SK-N-MC (cell line): ENCODE measurements around the gene ONECUT3.

Experiments used
- DNase-seq: peaks from one replicate; pipeline ENCODE4 v3.0.0-alpha.2; 2011; ENCODE audit warnings: low read depth, low spot score
- H3K27ac ChIP-seq: fragments of 200-600 bp; sonication (generic); 2 replicates; pipeline ENCODE4 v1.5.1; 2016; ENCODE audit warnings: mixed run types
- H3K36me3 ChIP-seq: fragments of 200-600 bp; sonication (generic); 2 replicates; pipeline ENCODE4 v1.6.1; 2017; ENCODE audit warnings: antibody characterized with exemption, low read length, mixed read lengths; ENCODE audit not compliant: insufficient read depth
- H3K4me3 ChIP-seq: fragments of 200-600 bp; sonication (generic); 2 replicates; pipeline ENCODE4 v1.5.1; 2016
- H3K9ac ChIP-seq: fragments of 200-600 bp; sonication (generic); 2 replicates; pipeline ENCODE4 v1.8.0; 2017; ENCODE audit warnings: mixed run types, mixed read lengths; ENCODE audit not compliant: insufficient read length
- H3K9me3 ChIP-seq: fragments of 200-600 bp; sonication (generic); 2 replicates; pipeline ENCODE4 v1.6.1; 2017; ENCODE audit warnings: low read depth, mild to moderate bottlenecking, antibody characterized with exemption, low read length, moderate library complexity, mixed read lengths
- EZH2 ChIP-seq: fragments of 200-600 bp; sonication (generic); IDR thresholded peaks from one replicate; pipeline ENCODE4 v1.6.1; 2017; ENCODE audit warnings: antibody characterized with exemption
- FOXP2 ChIP-seq: optimal IDR thresholded peaks from 2 replicates; pipeline ENCODE3; 2011; ENCODE audit warnings: mild to moderate bottlenecking, moderate library complexity; ENCODE audit not compliant: insufficient read depth; ENCODE audit errors: extremely low read length, control extremely low read depth
- POLR2AphosphoS5 ChIP-seq: IDR thresholded peaks from 2 replicates; pipeline ENCODE4 v1.6.1; 2012; ENCODE audit warnings: mild to moderate bottlenecking, low read depth, low read length, borderline replicate concordance

Gene ONECUT3

DNA sequence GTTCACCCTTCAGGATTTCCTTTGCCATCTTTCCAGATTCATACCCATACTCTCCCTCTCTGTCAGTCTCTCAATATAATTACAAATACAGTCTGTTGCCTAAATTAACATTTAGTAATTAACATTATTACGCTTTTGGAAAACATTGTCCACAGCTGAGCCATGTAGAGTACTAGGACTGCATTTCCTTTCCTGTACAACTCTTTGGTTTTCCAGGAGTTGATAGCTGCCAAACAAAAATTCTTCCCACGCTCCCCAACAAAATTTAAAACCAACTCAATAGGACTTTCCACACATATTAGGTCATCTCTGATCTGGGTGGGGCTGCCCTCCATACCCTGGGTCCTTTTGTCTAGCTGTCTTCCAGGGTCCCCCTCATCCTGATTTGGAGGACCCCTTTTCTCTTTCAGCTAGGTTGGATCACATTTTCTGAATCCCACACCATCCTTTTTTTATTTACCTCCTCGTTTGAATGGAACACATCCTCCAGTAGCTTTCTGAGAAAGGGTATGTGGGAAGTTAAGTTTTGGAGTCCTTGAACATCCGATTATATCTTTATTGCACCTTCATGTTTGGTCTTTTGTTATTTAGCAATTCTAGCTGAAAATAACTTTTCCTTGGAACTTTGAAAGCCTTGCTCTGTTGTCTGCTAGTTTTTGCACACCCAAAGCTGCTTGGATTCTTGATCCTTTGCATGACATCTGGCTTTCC is 17.7 kb downstream of the ONECUT3 start:
- no peak overlapping the region for H3K4me3 ChIP-seq
- no peak for TF ChIP-seq POLR2AphosphoS5
- TF ChIP-seq EZH2 = no peak
- no peak for TF ChIP-seq FOXP2
- no peaks in the 10 kb centered on the region for H3K36me3 ChIP-seq
- no peak for DNase-seq
- no peak overlapping the region for H3K27ac ChIP-seq
- peaks cover 8% of the 10 kb centered on the region for H3K9me3 ChIP-seq
- H3K9ac ChIP-seq = no peak overlapping the region

DNA sequence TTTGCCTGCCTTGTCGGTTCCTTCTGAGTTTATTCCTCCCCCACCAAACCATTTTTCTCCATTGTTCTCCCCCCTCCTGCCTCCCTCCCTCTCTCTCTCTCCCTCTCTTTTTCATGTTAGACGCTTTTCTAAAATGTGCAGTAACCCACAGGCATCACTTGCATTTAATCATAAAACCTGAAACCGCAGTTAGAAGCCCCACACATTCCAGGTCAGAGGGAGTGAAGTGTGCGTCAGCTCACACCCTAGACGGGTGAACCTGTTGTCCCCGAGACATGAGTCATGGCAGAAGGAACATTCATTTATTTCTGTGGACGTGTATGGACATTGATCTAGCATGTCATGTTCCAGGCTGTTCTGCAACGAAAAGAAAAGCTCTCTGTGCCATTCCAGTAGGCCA is 19.9 kb downstream of the ONECUT3 start:
- H3K9me3 ChIP-seq = peaks cover 8% of the 10 kb centered on the region
- H3K4me3 ChIP-seq = no peak overlapping the region
- no peak for DNase-seq
- H3K9ac ChIP-seq = no peak overlapping the region
- no peak overlapping the region for H3K27ac ChIP-seq
- H3K36me3 ChIP-seq = no peaks in the 10 kb centered on the region
- TF ChIP-seq FOXP2 = no peak
- TF ChIP-seq EZH2 = no peak
- TF ChIP-seq POLR2AphosphoS5 = no peak

DNA sequence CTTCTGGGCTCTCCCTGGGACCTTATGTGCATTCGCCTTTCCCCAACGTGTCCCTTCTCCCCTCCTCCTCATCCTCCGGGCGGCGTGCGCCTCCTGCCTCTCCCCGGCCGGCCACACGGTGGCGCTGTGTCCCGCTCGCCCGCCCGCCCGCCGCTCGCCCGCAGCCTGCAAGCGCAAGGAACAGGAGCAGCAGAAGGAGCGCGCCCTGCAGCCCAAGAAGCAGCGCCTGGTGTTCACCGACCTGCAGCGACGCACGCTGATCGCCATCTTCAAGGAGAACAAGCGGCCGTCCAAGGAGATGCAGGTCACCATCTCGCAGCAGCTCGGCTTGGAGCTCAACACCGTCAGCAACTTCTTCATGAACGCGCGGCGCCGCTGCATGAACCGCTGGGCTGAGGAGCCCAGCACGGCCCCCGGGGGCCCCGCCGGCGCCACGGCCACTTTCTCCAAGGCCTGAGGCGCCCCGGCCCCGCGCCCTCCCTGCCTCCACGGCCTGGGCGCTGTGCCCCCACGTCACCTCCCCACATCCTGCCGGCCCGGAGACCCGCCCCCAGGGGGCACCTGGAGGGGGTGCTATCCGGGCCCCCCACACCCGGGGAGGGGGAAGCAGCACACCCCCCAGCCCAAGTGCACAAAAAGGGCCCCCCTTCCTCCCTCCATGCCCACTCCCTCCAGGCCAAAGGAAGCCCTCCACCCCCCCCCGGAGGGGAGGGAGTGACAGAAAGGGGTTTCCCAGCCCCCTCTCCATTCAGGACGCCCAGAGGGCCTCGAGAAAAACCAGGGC is 21.9 kb downstream of the ONECUT3 start:
- Histone ChIP-seq H3K4me3 (no peak overlapping the region), H3K27ac (no peak overlapping the region), H3K9ac (no peak overlapping the region), H3K36me3 (no peaks in the 10 kb centered on the region), H3K9me3 (peaks cover 8% of the 10 kb centered on the region)
- DNase-seq = no peak
- no peak for TF ChIP-seq FOXP2

DNA sequence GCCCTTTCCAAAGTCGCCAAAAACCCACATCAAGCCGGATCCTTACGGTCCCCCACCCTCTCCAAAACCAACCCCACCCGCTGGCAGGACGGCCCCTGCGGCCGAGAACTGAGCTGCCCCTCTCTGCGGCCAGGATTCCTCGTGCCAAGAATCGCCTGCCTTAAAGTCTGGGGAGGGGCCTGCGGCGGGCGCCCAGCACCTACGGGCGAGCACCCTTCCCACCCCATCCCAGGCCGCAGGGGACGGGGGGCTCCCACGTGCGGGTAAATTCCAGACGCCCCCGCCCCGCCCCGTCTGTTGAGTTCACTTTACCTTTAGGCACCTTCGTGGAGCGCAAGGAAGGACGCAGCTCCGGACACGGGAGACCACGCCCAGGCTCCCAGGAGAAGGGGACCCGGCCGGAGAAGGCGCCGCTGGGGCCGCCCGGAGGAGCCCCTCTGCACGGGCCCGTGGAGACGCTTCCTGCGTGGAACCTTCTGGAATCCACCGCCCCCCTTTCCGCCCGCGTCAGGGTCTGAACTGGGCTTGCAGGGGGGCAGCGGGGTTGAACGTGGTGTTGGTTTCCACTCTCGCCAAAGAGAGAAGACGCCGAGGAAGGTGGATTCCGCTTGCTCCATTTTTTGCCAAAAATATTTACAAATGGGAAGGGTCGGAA is 22.8 kb downstream of the ONECUT3 start:
- Histone ChIP-seq H3K27ac (no peak overlapping the region), H3K9ac (no peak overlapping the region), H3K36me3 (no peaks in the 10 kb centered on the region), H3K9me3 (peaks cover 6% of the 10 kb centered on the region), H3K4me3 (no peak overlapping the region)
- DNase-seq = no peak
- TF ChIP-seq FOXP2 (no peak), EZH2 (peak; percentile 80), POLR2AphosphoS5 (no peak)

DNA sequence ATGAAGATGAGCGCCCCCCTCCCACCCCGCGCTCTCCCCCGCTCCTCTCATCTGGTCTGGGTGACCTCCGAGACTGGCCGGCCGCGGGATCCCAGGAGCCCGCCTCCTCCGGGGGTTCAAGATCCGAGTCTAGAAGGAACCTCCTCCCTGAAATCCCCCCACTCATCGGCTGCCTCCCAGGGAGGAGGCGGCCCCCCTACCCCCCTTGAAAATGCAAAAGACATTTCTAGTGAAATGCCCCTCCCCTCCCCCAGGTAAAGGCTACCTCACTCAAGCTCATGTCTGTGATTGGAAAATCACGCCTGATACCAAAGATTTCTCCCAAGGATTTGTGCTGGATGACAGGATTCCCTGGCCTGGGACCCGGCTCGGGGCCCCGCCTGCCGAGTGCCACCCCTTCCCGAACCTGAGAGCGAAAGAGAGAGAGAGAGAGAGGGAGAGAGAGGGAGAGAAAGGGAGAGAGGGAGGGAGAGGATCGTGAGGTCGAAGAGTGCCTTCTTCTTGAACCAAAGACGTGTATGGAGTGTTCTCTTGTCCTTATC is 23.4 kb downstream of the ONECUT3 start:
- TF ChIP-seq EZH2 (no peak), FOXP2 (no peak), POLR2AphosphoS5 (no peak)
- H3K4me3 ChIP-seq = no peak overlapping the region

DNA sequence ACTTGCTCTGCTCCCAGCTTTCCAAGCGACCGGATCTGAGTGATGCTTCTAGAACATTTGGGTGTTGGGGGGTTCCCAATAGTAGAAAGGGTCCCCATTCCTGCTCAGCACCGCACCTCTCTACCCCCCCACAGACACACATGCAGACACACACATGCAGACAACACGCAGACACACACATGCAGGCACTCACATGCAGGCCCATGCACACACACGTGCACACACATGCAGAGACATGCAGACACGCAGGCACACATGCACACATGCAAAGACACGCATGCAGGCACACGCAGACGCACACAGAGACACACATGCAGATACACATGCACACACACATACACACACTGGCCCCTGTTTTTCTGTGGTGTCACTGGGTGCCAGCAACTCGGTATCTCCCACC is 23.8 kb downstream of the ONECUT3 start:
- TF ChIP-seq FOXP2 = no peak
- H3K36me3 ChIP-seq = no peaks in the 10 kb centered on the region
- no peak overlapping the region for H3K4me3 ChIP-seq
- H3K9me3 ChIP-seq = no peaks in the 10 kb centered on the region
- no peak for DNase-seq
- H3K27ac ChIP-seq = no peak overlapping the region
- H3K9ac ChIP-seq = no peak overlapping the region

More for the DNA sequence above, 23.4 kb downstream of the ONECUT3 start:
- no peak overlapping the region for H3K27ac ChIP-seq
- H3K9ac ChIP-seq = no peak overlapping the region
- no peak for DNase-seq
- no peaks in the 10 kb centered on the region for H3K36me3 ChIP-seq
- H3K9me3 ChIP-seq = no peaks in the 10 kb centered on the region

DNA sequence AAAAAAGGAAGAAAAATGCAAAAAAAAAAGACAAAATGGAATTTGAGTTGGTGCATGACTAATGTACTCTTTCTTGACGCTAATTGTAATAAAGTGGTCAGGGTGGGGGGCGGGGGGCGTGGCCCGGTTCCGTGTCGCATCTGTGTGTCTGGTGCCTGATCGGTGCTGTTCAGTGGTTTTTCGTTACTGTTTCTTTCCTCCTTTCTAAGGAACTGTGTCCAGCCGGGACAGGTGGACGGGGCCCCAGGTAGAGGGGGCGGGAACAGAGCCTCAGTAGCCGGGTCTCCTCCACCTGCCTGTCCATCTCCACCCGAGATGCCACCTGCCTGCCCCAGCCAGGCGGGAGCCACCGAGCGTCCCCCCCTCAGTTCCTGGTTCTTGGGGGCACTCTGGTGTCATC is 26.3 kb downstream of the ONECUT3 start:
- no peaks in the 10 kb centered on the region for H3K36me3 ChIP-seq
- no peaks in the 10 kb centered on the region for H3K9me3 ChIP-seq
- no peak for DNase-seq
- no peak overlapping the region for H3K9ac ChIP-seq
- no peak overlapping the region for H3K27ac ChIP-seq
- no peak overlapping the region for H3K4me3 ChIP-seq
- TF ChIP-seq POLR2AphosphoS5 (no peak), EZH2 (no peak), FOXP2 (no peak)

DNA sequence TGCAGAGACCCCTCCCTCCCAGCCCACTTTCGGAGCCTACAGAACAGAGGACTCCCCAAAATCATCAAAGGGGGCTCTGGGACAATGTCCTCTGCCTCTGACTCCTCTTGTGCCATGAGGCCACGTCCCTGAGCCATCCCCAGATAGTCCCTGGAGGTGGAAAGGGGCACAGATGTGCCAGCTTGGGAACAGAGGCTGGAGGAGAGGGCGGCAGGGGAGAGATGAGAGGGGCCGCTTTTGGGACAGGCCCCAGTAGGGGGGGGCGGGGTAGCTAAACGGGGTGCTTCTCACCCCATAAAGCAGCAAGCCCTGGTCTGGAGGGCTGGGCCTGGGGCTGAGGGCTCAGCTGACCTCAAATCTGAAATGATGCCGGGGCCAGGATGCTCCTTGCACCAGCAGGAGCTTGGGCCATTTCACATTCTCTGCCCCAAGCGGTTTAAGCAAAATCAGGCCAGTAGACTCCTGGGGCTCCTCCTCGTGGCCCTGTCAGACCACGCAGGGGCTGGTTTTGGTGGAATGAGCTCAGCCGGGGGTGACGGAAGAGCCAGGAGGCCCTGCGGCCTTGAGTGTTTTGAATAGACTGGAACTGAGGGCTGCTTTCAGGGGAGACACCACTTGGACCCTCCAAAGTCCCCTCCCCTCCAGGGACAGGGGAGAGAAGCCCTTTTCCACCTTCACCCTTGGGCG is 27.1 kb downstream of the ONECUT3 start:
- H3K36me3 ChIP-seq = no peaks in the 10 kb centered on the region
- no peak for DNase-seq
- TF ChIP-seq POLR2AphosphoS5 = no peak
- TF ChIP-seq FOXP2 = no peak
- TF ChIP-seq EZH2 = no peak
- H3K4me3 ChIP-seq = no peak overlapping the region
- H3K9me3 ChIP-seq = no peaks in the 10 kb centered on the region
- H3K9ac ChIP-seq = no peak overlapping the region
- no peak overlapping the region for H3K27ac ChIP-seq
